ENCODE results near the gene AGAP3. TPM values are rescaled to one million over a fixed set of nuclear protein-coding genes. Genes with fewer than 3 reads are reported as not detected.

The AGAP3 gene
- total and polyA plus RNA-seq, 4 donors, result 75.9 to 194 (median 110) TPM

DNA sequence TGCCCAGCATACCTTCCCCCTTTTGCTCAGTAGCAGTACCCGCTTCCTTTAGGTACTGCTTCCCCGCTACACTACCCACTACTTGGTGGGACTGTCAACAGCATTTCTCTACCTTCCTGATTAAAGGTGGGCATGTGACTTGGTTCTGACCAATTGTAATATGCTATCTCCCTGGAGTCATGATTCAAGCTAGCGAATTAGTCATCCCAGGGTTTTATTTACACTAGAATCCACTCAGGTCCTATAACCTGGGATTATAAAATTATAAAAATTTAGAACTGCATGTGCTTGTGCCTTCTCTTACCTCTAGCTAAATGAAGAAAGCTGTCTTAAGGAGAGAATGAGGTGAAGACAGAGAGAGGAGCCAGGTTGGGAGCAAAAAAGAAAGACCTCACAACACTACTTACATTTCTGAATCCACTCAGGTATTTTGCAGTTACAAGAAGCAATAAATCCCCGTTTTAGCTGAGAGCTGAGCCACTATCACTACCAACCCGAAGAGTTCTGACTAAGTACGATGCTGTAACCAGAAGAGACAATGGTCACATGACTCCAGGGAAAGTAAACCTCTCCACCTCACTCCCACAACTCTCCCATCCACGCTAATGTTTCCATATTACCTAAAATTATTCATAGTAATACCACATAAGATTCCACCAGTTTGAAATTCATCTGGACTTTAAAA lies 71.5 kb downstream of the AGAP3 start:
- no peaks in the 10 kb centered on the region for H3K36me3 ChIP-seq (ENCODE audit: control insufficient read depth in 4 of 4, insufficient read depth in 4 of 4, low read length in 4 of 4)
- H3K9ac ChIP-seq (ENCODE audit: insufficient read depth in 1 of 2, low read length in 2 of 2), result no peak overlapping the region
- no peak overlapping the region for H3K27ac ChIP-seq (ENCODE audit: low read depth in 1 of 2, low read length in 1 of 2)
- ATAC-seq (ENCODE audit: insufficient read depth, low FRiP score) (no peak), DNase-seq (no peak)
- no peaks in the 10 kb centered on the region for H3K4me1 ChIP-seq (ENCODE audit: control insufficient read depth in 5 of 5, insufficient read depth in 5 of 5, low read length in 5 of 5)
- no peak overlapping the region for H3K4me3 ChIP-seq
- TF ChIP-seq, protein P1, sequence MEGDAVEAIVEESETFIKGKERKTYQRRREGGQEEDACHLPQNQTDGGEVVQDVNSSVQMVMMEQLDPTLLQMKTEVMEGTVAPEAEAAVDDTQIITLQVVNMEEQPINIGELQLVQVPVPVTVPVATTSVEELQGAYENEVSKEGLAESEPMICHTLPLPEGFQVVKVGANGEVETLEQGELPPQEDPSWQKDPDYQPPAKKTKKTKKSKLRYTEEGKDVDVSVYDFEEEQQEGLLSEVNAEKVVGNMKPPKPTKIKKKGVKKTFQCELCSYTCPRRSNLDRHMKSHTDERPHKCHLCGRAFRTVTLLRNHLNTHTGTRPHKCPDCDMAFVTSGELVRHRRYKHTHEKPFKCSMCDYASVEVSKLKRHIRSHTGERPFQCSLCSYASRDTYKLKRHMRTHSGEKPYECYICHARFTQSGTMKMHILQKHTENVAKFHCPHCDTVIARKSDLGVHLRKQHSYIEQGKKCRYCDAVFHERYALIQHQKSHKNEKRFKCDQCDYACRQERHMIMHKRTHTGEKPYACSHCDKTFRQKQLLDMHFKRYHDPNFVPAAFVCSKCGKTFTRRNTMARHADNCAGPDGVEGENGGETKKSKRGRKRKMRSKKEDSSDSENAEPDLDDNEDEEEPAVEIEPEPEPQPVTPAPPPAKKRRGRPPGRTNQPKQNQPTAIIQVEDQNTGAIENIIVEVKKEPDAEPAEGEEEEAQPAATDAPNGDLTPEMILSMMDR (IDR thresholded peaks at IDR 0.05; ENCODE audit: control extremely low read depth, extremely low read depth), result no peak
- H3K27me3 ChIP-seq (ENCODE audit: control insufficient read depth in 3 of 3, insufficient read depth in 3 of 3, low read length in 2 of 3), result peaks cover 0 to 26% (median 14%) of the 10 kb centered on the region in 3 donors
- H3K9me3 ChIP-seq (ENCODE audit: control insufficient read depth in 4 of 4, insufficient read depth in 3 of 4, low read length in 3 of 4), result no peaks in the 10 kb centered on the region
- WGBS, 2 donors, result 78 to 80% methylated on average over 7 of the region's 7 CpGs

DNA sequence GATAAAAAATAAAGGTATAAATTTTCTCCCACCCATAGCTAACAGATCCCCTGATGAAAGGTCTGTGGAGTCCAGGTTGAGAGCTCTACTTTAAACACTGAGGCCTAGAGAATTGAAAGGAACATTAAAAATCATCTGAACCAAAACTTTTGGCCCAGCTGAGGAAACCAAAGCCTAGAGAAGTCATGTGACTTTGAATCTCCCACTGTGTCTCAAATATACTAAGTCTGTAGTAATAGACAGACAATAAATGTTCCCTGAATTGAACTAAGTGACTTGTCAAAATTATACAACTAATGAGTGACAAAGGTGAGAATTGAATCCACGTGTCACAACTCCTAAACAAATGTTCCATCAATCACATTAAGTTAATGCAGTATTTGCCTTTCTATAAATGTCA lies 75.5 kb downstream of the AGAP3 start:
- peaks cover 0 to 2% (median 2%) of the 10 kb centered on the region in 5 donors for H3K4me1 ChIP-seq (ENCODE audit: control insufficient read depth in 5 of 5, insufficient read depth in 5 of 5, low read length in 5 of 5)
- H3K36me3 ChIP-seq (ENCODE audit: control insufficient read depth in 4 of 4, insufficient read depth in 4 of 4, low read length in 4 of 4), result no peaks in the 10 kb centered on the region
- no peak overlapping the region for H3K9ac ChIP-seq (ENCODE audit: insufficient read depth in 1 of 2, low read length in 2 of 2)
- ATAC-seq (ENCODE audit: insufficient read depth, low FRiP score), result no peak
- no peak for DNase-seq
- H3K9me3 ChIP-seq (ENCODE audit: control insufficient read depth in 4 of 4, insufficient read depth in 3 of 4, low read length in 3 of 4), result no peaks in the 10 kb centered on the region
- H3K27ac ChIP-seq (ENCODE audit: low read depth in 1 of 2, low read length in 1 of 2), result no peak overlapping the region
- no peak overlapping the region for H3K4me3 ChIP-seq
- peaks cover 3 to 59% (median 49%) of the 10 kb centered on the region in 3 donors for H3K27me3 ChIP-seq (ENCODE audit: control insufficient read depth in 3 of 3, insufficient read depth in 3 of 3, low read length in 2 of 3)
- TF ChIP-seq, protein P1 (IDR thresholded peaks at IDR 0.05; ENCODE audit: control extremely low read depth, extremely low read depth), result no peak
- 78 to 94% methylated on average over 1 of the region's 1 CpG for WGBS, 2 donors

DNA sequence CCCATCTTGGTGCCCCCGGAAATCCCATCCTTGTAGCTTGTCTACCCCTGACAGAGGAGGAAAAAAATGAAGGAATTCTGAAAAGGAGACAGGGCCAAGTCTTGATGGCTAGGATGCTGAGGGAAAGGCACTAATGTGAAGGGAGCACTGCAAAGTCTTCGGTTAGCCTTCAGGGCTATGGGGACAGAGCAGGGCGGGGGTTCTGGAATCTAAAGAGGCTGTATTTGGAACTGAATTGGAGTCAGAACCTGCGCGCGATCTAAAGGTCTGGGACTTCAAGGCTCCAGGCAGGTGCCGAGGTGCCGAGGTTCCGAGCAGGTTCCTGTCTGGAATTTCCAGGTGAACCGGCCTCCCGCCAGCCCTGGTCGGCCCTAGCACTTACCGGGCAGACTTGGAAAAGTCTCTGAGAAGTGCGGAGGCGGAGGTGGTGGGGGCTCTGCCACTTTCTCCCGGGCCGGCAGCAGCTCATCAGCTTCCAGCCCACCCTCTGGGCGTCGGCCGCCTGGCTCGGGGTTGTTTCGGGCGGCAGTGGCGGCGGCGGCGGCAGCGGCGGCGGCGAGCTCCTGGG lies 80.4 kb downstream of the AGAP3 start:
- H3K9ac ChIP-seq (ENCODE audit: insufficient read depth in 1 of 2, low read length in 2 of 2), result no peak overlapping the region
- peak overlapping the region; percentile 28 for H3K4me3 ChIP-seq
- no peak for DNase-seq
- no peak overlapping the region for H3K27ac ChIP-seq (ENCODE audit: low read depth in 1 of 2, low read length in 1 of 2)
- 11 to 13% methylated on average over 25 to 31 of the region's 31 CpGs for WGBS, 2 donors
- peaks cover 10 to 68% (median 60%) of the 10 kb centered on the region in 3 donors for H3K27me3 ChIP-seq (ENCODE audit: control insufficient read depth in 3 of 3, insufficient read depth in 3 of 3, low read length in 2 of 3)
- no peak for ATAC-seq (ENCODE audit: insufficient read depth, low FRiP score)
- peaks cover 0 to 16% (median 5%) of the 10 kb centered on the region in 5 donors for H3K4me1 ChIP-seq (ENCODE audit: control insufficient read depth in 5 of 5, insufficient read depth in 5 of 5, low read length in 5 of 5)
- H3K9me3 ChIP-seq (ENCODE audit: control insufficient read depth in 4 of 4, insufficient read depth in 3 of 4, low read length in 3 of 4), result no peaks in the 10 kb centered on the region
- H3K36me3 ChIP-seq (ENCODE audit: control insufficient read depth in 4 of 4, insufficient read depth in 4 of 4, low read length in 4 of 4), result no peaks in the 10 kb centered on the region
- TF ChIP-seq, protein P1 (IDR thresholded peaks at IDR 0.05; ENCODE audit: control extremely low read depth, extremely low read depth), result no peak
